Mesothelial cell of epicardium (in vitro differentiated cells): ENCODE results near the gene SEL1L2. TPM values are rescaled to one million over a fixed set of nuclear protein-coding genes. Genes with fewer than 3 reads are reported as not detected.

ENCODE experiments used
- DNase-seq, 2 experiments: peaks; one replicate each; pipeline ENCODE4 v3.0.0; 2021; ENCODE audit warnings: low spot score in 2 of 2; ENCODE audit not compliant: unreplicated experiment in 2 of 2
- H3K27ac Mint-ChIP-seq: 2 replicates; pipeline ENCODE4 v1.8.0; 2021; ENCODE audit warnings: mixed read lengths
- H3K27me3 Mint-ChIP-seq: 2 replicates; pipeline ENCODE4 v1.8.0; 2021; ENCODE audit warnings: low read depth, mixed read lengths
- H3K36me3 Mint-ChIP-seq: 2 replicates; pipeline ENCODE4 v1.8.0; 2021; ENCODE audit warnings: mixed read lengths
- H3K4me1 Mint-ChIP-seq: 2 replicates; pipeline ENCODE4 v1.8.0; 2021; ENCODE audit warnings: mixed read lengths
- H3K4me3 Mint-ChIP-seq: 2 replicates; pipeline ENCODE4 v1.8.0; 2021; ENCODE audit warnings: mild to moderate bottlenecking, moderate library complexity, mixed read lengths
- H3K9me3 Mint-ChIP-seq: 2 replicates; pipeline ENCODE4 v1.8.0; 2021; ENCODE audit warnings: mixed read lengths
- CTCF ChIP-seq: fragments of 200-600 bp; sonication (generic); IDR thresholded peaks from one replicate; pipeline ENCODE4 v1.5.0; 2021; ENCODE audit warnings: antibody characterized with exemption; ENCODE audit not compliant: unreplicated experiment
- total RNA-seq: library from RNA; stranded (reverse); gene quantifications from 3 replicates; pipeline ENCODE4 v1.2.1, GENCODE V29; 2021

SEL1L2 gene
- total RNA-seq, 1 donor from 2014 or later: not detected

GRCh38 chr20:13857304-13857703 lies 133.1 kb downstream of the SEL1L2 start:
- no peak overlapping the region for H3K4me3 Mint-ChIP-seq
- peaks cover 6% of the 10 kb centered on the region for H3K27me3 Mint-ChIP-seq
- H3K36me3 Mint-ChIP-seq: no peaks in the 10 kb centered on the region
- peaks cover 4% of the 10 kb centered on the region for H3K9me3 Mint-ChIP-seq
- no peak for TF ChIP-seq CTCF
- no peak overlapping the region for H3K27ac Mint-ChIP-seq
- H3K4me1 Mint-ChIP-seq: no peaks in the 10 kb centered on the region
- DNase-seq: no peak

- Mint-ChIP-seq H3K4me1 (no peaks in the 10 kb centered on the region), H3K27ac (no peak overlapping the region), H3K4me3 (no peak overlapping the region), H3K9me3 (peaks cover 4% of the 10 kb centered on the region), H3K36me3 (no peaks in the 10 kb centered on the region), H3K27me3 (peaks cover 6% of the 10 kb centered on the region)
- no peak for DNase-seq
- TF ChIP-seq CTCF: no peak
Measured at GRCh38 chr20:13856354-13856753, 134.1 kb downstream of the SEL1L2 start.

GRCh38 chr20:13855613-13856012 lies 134.8 kb downstream of the SEL1L2 start:
- Mint-ChIP-seq H3K27me3 (peaks cover 6% of the 10 kb centered on the region), H3K36me3 (no peaks in the 10 kb centered on the region), H3K27ac (no peak overlapping the region), H3K4me3 (no peak overlapping the region), H3K9me3 (peaks cover under 1% of the 10 kb centered on the region), H3K4me1 (no peaks in the 10 kb centered on the region)
- no peak for DNase-seq
- TF ChIP-seq CTCF: no peak

GRCh38 chr20:13852306-13852705 lies 138.1 kb downstream of the SEL1L2 start:
- Mint-ChIP-seq H3K27ac (no peak overlapping the region), H3K9me3 (no peaks in the 10 kb centered on the region), H3K27me3 (peaks cover 18% of the 10 kb centered on the region), H3K36me3 (no peaks in the 10 kb centered on the region), H3K4me1 (no peaks in the 10 kb centered on the region), H3K4me3 (no peak overlapping the region)
- no peak for TF ChIP-seq CTCF
- DNase-seq: no peak

DNA sequence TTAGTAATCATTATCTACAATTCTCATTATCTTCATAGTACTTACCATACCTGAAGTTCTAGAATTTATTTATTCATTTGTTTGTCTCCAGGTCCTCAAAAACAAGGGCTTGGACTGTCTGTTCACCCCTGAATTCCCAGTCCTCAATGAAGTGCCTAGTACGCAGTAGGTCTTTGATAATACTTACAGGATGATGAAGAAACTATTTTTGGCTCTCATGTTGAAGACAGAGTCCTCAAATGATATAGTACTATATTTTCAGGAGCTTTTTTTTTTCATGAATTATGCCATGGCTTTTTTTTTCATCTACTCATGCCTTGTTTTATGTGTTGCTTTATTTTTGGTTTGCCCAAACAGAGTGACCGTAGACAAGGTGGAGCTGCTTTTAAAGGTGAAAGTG lies 139.1 kb downstream of the SEL1L2 start:
- Mint-ChIP-seq H3K4me3 (no peak overlapping the region), H3K27ac (no peak overlapping the region), H3K9me3 (no peaks in the 10 kb centered on the region), H3K36me3 (no peaks in the 10 kb centered on the region), H3K4me1 (no peaks in the 10 kb centered on the region), H3K27me3 (peaks cover 15% of the 10 kb centered on the region)
- TF ChIP-seq CTCF: no peak
- no peak for DNase-seq

GRCh38 chr20:13844296-13844695 lies 146.1 kb downstream of the SEL1L2 start:
- Mint-ChIP-seq H3K27ac (peak overlapping the region; percentile 62), H3K4me3 (no peak overlapping the region), H3K9me3 (no peaks in the 10 kb centered on the region), H3K36me3 (no peaks in the 10 kb centered on the region), H3K4me1 (peaks cover 13% of the 10 kb centered on the region), H3K27me3 (peaks cover 5% of the 10 kb centered on the region)
- no peak for DNase-seq
- TF ChIP-seq CTCF: no peak
